ENCODE data around the gene ATXN7. TPM values are rescaled to one million over a fixed set of nuclear protein-coding genes. Genes with fewer than 3 reads are reported as not detected.

Gene ATXN7
- total RNA-seq, 4 donors from 2014 or later: 22.2 to 42.8 (median 35.0) TPM

DNA sequence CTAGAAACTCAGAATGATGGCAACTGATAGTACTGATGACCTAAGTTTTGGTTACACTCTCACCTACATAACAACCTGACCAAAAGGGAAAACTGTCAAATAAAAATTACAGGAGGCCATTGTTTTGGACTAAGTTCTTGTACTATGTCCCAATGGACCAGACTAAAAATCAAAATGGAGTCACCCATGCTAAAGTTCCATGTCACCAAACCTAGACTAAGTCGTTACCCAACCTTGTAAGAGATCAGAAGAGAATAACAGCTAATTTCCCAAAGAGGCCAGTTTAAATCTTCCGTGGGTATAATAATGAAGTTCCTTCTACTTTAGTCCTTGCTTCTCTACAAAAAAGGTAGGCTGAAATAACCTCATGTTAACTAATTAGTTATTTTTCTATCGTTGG is 12.4 kb upstream of the ATXN7 start:
- TF ChIP-seq, protein P1, sequence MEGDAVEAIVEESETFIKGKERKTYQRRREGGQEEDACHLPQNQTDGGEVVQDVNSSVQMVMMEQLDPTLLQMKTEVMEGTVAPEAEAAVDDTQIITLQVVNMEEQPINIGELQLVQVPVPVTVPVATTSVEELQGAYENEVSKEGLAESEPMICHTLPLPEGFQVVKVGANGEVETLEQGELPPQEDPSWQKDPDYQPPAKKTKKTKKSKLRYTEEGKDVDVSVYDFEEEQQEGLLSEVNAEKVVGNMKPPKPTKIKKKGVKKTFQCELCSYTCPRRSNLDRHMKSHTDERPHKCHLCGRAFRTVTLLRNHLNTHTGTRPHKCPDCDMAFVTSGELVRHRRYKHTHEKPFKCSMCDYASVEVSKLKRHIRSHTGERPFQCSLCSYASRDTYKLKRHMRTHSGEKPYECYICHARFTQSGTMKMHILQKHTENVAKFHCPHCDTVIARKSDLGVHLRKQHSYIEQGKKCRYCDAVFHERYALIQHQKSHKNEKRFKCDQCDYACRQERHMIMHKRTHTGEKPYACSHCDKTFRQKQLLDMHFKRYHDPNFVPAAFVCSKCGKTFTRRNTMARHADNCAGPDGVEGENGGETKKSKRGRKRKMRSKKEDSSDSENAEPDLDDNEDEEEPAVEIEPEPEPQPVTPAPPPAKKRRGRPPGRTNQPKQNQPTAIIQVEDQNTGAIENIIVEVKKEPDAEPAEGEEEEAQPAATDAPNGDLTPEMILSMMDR (IDR thresholded peaks at IDR 0.05; ENCODE audit: low read depth): peak; percentile 49

DNA sequence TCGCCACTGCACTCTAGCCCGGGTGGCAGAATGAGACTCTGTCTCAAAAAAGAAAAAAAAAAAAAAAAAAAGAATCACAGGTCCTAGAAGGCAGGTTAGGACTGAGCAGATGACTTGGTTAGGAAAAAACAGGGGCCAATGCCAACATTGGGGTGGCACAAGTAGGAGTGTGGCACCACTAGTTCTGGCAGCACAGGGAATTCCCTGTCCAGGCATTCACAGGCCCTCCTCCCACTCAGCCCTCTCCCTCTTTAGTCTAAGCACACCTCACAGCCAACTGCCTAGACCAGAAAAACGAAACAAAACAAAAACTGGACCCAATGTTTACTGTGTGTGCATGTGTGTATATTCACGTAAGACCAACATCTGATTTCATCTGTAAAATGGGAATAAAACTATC is 10.6 kb upstream of the ATXN7 start:
- TF ChIP-seq, protein P1 (IDR thresholded peaks at IDR 0.05; ENCODE audit: low read depth): no peak

DNA sequence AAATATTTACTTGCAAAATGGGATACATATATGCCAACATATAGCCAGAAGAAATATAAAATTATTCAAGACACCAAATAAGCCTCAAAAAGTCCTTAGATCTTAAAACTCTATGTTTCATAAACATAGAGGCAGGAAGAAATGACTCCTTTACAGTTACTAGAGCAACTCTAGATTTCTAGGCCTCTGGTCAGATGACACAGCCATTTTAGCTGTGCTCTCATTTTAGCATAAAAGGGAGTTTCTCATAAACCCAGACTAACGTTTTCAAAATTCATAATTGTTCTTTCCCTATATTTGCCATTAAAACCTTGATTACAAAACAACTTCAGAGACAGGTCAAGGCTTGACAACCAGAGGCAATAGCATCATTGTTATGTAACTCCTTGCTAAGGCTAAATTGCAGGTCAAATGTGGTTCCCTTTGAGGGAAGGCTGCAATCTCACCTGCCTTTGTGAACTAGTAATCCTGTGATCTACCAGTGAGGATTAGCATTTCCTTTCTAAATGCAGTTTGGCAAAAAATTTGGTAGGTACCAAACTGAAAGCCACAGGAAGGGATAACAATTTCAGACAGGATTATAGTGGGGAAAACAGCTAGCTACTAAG is 8.2 kb upstream of the ATXN7 start:
- TF ChIP-seq, protein P1 (IDR thresholded peaks at IDR 0.05; ENCODE audit: low read depth): no peak

DNA sequence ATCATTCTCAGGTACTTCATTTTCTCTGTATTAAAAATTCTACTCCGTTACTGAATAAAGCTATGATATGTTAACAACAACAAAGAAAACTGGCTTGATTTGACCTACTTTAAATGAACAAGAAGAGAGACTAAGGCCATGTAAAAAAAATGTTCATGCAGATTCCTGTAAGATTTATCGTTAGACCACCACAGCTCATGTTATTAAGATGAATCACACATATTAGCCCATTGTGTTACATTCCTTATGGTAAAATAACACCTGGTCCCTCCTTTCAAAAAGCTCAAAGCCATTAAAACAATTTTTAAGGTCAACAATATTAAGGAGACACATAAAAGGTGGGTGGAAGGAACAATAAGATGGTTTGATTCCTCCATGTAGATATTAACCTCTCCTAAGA is 6.4 kb upstream of the ATXN7 start:
- TF ChIP-seq, protein P1 (IDR thresholded peaks at IDR 0.05; ENCODE audit: low read depth): no peak

DNA sequence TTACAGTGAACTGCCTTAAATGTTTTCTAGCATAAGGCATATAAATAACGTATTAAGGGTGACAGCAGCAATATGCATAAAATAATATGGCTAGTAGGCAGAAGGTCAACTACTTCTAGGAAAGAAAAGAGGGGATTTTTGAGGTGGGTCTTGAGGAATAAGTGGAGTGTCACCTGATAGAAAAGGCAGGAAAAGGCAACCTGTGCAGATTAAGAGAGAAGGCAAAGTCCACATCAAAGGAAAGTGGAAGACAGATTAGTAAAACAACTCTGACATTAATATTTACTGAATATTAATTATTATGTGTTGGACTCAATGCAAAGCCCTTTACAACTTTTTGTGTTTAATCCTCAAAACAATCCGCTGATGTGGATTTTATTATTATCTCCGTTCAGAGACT is 2.9 kb upstream of the ATXN7 start:
- TF ChIP-seq, protein P1 (IDR thresholded peaks at IDR 0.05; ENCODE audit: low read depth): no peak

DNA sequence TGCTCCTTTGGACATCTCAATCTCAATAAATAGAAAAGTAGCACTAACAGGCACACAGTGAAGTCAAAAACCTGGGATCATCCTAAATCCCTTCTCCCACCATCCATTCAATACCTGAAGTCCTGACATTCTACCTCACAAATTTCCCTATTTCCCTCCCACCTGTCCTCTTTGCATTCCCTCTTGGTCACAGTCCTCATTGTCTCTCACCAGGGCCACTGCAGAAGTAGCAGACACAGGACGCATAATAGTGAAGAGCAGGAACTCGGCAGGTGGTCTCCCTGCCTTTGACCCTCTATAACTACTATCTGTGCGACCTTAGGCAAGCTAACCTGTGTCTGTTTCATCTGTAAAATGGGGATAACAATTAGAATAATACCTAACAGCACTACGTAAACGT is 2.4 kb upstream of the ATXN7 start:
- TF ChIP-seq, protein P1 (IDR thresholded peaks at IDR 0.05; ENCODE audit: low read depth): no peak

DNA sequence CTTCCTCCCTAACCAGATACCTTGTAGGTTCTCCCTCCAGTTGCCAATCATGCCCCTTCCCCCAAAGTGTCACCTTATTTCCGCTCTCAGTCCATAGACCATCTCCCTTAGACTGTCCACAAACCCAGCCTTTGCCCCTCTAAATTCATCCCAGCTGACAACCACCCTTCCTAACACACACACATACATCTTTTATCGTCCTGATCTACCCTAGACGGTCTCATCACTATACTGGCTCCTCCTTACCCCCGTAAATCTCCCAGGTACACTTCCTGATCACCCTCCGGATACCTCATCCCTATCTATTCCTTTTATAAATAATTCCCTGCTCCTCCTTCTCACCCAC is 890 bp upstream of the ATXN7 start:
- TF ChIP-seq, protein P1 (IDR thresholded peaks at IDR 0.05; ENCODE audit: low read depth): no peak
